Ammon's horn (tissue), 1 donor: ENCODE results near the gene ZNF174.

Experiments
- DNase-seq: peaks from one replicate; pipeline ENCODE4 v3.0.0-alpha.2; 2016; ENCODE audit warnings: low spot score

ZNF174 gene

DNA sequence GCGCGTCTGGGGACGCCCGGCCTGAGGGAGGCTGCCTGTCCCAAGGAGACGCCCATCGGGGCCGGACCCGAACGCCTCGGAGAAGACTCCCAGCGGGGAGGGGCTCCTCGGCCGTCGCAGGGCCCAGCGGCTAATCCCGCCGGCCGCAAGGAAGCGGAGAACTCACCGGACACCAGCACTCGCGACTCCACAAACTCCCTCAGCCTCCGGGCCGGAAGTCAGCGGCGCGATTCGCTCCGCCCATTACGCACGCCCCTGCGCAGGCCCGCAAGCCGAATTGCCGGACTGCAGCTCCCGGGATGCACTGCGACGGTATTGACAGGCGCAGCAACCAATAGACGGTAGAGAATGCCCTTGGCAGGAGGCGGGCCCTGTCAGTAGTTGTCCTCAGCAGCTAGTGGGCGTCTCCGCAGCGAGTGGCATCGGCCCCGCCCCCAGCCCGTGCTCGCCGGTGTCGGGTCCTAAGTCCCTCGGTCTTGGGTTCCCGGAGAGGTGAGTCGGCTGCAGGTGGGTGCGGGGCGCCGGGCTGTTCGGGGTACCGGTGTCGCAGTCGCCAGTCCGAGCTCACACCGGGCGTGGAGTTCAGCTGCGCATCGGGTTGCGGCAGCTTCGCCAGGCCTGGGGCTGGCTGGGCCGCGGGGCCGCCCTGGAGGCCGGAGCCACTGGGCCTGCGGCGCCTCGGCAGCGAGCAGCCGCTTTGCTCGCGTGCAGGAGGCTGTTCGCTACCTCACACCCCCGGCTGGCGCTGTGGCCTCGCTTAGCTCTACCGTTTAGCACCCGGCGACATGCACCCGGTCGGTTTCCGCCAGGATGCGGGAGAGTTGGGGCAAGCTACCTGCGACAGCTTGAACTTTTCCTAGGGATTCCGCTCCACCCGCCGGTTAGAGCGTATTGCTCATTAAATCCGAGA lies at the start of gene ZNF174, which contains the start of gene ZSCAN32:
Gene ZNF174, plus strand, starts transcription at position 437 of the 910 bp plus-strand sequence. CDS start 790 bp downstream, outside the sequence.
Gene ZSCAN32, minus strand, starts transcription at position 226 of the 910 bp plus-strand sequence. CDS start 3,447 bp downstream, outside the sequence.
- DNase-seq: peak; percentile 100

DNA sequence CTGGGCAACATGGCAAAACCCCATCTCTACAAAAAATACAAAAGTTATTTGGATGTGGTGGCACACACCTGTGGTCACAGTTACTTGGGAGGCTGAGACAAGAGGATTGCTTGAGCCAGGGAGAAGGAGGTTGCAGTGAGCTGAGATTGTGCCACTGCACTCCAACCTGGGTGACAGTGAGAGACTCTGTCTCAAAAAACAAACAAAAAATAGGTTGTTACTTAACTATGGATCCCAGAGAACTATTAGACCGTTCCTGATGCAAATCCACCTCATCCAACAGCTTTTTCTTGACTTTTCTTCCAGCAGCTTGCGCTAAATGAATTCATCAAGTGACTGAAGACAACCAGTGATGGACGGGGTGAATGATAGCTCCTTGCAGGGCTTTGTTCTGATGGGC lies 45.4 kb upstream of the ZNF174 start, which contains the start of gene OR2C1:
Gene OR2C1, plus strand, starts transcription at position 301 of the 400 bp plus-strand sequence. Its CDS starts 52 bp downstream, at position 353.
- no peak for DNase-seq

DNA sequence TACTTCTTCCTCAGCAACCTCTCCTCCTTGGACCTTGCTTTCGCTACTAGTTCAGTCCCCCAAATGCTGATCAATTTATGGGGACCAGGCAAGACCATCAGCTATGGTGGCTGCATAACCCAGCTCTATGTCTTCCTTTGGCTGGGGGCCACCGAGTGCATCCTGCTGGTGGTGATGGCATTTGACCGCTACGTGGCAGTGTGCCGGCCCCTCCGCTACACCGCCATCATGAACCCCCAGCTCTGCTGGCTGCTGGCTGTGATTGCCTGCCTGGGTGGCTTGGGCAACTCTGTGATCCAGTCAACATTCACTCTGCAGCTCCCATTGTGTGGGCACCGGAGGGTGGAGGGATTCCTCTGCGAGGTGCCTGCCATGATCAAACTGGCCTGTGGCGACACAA lies 44.9 kb upstream of the ZNF174 start:
- DNase-seq: no peak

DNA sequence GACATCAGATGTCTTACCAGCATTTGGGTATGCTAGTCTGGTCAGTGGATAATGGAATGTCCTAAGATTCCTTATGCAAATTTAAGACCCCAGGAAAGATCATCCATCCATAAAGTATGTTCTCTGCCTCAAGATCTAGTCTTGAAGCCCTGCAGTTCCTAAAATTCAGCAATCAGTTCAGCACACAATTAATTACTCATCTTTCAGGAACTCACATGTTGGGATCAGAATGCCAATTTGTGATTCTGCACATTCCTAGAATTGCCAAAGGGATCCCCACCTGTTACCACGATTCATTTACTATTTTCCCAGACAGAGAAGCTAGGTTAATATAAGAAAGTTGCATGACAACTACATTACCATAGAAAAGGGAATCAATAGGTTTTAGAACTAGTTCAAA lies 42.1 kb upstream of the ZNF174 start:
- no peak for DNase-seq

DNA sequence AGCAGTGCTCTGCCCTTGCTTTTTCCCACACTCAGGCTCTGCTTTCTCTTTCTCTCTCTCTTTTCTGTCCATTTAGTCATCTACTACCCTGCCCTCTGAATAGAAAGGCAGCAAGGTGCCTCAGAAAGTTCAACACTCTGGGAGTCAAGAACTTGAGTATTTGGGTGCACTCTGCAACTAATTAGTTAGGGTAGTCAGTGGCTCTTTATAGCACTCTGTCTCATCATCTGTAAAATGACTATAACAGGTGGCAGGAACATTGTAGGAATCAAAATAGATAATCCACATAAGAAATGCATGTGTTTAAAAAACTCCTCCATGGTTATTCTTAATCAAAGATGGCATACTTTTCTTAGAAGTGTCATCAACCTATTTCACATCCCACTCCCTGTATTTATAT lies 38.1 kb upstream of the ZNF174 start:
- no peak for DNase-seq

DNA sequence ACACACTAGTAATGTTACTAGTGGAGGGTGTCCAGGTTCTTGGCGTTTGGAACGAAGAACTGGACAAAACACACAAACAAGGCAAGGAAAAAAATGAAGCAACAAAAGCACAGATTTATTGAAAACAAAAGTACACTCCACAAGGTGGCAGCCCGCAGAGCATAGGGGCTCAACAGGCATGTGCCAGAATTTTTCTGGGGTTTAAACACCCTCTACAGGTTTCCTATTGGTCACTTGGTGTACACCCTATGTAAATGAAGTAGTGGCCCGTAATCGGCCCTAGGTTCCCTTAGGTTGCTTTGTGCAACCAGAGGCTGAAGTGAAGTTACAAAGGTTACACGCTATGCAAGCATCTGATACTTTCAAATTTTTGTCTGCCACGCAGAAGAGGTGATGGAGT lies 37.2 kb upstream of the ZNF174 start:
- no peak for DNase-seq

DNA sequence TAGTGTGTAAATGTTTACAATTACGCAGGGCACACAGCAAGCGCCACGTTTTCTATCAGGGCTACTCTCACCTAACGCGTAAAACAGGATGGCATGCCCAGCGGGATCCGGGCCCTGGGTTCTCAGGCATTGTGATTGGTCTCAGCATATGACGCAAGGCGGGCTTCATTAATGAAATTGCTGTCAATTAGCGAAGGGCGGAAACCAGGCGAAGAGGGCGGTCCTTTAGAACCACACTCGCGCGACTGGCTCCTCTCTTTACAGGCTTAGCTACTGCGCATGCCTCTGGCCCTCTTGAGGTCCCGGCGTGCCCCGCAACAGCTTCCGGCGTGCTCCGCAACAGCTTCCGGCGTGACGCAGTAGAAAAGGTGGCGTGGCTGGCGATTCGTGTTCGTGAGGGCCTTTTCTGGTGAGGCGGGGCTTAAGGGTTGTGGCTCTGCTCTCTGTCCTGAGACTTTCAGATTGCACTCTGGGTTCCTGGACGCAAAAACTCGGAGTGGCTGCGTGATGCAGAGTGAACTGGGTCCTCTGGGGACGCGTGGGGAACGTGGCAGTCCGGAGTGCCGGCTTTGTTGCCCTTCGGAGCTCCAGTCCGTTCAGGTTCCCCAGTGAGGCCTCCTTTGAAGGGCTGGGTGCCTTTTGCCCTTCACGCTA lies 36.1 kb upstream of the ZNF174 start:
- DNase-seq: peak; percentile 97

DNA sequence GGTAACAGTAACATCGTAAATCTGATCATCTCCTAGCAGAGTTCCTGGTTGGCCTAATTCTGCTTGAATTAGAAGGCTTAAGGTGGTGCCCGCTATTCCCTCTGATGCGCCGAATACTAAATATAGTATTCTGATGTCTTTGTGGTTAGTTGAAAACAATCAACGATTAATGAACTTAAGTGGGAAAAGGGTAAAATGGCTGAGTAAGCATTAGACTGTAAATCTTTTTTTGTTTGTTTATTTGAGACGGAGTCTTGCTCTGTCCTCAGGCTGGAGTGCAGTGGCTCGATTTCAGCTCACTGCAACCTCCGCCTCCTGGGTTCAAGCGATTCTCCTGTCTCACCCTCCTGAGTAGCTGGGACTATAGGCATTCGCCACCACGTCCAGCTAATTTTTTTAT lies 31.9 kb upstream of the ZNF174 start:
- DNase-seq: no peak

DNA sequence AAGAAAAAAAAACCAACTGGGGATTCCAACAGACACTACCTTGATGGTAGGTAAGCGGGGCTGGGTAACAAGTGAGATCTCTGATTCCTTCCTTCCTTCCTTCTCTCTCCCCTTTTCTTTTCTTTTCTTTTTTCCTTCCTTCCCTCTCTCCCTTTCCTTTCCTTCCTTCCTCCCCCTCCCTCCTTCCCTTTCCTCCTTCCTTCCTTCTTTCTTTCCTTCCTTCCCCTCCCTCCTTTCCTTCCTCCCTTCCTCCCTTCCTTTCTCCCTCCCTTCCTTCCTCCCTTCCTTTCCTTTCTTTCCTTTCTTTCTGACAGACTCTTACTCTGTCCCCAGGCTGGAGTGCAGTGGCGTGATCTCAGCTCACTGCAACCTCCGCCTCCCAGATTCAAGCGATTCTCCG lies 25.3 kb upstream of the ZNF174 start:
- no peak for DNase-seq

DNA sequence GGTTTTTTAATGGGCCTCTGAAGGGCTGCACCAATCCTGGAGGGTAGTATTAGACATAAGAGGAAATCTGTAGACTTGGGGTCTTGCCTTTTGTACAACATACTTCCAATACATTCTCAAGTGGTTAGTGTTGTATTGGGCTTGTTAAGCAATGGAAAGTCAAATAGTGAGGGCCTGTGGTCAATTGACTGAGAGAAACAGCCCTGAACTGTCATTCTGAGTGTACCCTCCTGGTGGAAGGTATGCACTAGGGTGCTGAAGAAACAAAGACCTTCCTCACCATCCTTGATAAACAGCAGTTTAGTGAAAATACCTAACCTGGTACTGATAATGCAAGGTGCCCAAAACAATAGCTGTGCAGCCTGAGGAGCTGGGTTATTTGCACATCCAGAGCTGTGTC lies 23.1 kb upstream of the ZNF174 start:
- no peak for DNase-seq

DNA sequence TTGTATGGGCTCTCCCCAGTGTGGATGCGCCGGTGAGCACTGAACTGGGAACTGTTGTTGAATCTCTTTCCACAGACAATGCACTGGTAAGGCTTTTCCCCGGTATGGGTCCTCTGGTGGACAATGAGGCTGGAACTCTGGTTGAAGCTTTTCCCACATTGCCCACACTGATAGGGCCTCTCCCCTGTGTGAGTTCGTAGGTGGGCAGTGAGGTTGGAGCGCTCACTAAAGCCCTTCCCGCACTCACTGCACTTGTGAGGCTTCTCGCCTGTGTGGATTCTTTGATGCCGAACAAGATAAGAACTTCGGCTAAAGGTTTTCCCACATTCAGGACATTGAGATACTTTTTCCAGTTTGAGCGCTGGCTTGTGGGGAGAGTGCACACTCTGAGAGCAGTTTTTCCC lies 18.0 kb upstream of the ZNF174 start:
- no peak for DNase-seq

DNA sequence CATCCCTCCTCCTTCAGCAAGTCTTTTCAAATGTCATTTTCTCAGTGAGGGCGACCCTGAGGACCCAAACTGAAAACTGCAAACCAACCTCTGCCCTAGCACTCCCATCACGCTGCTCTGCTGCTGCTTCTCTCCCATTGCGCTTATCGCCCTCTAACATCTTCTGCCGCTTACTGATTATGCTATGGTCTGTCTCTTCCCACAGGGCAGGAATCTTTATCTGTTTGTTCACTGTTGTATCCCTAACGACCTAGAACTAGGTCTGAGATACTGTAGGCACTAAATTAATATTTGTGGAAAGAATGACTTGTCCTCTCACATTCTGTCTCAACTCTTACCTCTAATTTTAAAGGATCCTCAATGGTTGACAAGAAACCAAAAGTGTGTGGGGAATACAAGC lies 12.7 kb upstream of the ZNF174 start:
- DNase-seq: no peak

DNA sequence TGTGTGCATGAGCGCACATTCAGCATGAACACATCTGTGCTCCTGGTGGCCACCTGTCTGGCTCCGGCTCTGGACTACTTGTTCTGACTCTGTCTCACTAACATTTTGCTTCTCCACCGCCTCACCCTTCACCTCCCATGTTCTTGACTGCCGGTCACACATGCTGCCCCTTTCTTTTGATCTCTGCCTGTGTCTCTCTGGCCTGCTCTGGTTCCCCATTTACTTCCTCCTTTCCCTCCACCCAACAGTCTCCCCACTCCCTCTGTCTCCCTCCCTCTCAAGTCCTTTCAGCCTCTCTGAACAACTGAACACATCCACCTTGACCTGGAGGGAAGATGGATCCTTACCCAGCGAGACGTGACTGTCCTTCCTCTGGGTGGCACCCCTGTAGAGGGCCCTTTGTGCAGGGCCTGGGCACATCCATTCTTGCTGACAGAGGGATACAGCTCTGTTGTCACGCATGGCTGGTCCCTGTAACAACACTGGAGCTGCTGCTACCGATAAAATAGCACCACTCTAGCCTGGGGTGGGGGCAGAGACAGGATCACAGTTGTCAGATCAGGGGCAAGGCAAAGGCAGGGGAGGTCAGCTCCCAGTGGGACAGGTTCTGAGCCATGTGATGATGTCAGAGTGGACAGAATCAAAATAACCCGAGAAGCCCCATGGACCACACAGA lies 11.2 kb upstream of the ZNF174 start:
- DNase-seq: no peak

DNA sequence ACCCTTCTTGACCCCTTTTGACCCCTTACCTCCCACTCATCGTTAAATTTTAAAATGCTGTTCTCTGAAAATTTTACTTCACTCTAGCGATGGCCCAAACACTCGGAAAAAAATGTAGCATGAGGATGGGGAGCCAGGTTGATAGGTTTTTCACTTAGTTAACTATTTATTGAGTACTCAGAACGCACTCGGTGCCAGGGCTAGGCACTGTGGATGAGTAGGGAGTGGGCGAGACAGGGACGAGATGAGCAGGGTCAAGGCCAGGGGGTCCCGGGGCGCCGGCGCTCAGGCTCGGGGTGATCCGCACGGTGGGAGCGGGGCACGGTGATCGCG lies 603 bp upstream of the ZNF174 start:
- no peak for DNase-seq

DNA sequence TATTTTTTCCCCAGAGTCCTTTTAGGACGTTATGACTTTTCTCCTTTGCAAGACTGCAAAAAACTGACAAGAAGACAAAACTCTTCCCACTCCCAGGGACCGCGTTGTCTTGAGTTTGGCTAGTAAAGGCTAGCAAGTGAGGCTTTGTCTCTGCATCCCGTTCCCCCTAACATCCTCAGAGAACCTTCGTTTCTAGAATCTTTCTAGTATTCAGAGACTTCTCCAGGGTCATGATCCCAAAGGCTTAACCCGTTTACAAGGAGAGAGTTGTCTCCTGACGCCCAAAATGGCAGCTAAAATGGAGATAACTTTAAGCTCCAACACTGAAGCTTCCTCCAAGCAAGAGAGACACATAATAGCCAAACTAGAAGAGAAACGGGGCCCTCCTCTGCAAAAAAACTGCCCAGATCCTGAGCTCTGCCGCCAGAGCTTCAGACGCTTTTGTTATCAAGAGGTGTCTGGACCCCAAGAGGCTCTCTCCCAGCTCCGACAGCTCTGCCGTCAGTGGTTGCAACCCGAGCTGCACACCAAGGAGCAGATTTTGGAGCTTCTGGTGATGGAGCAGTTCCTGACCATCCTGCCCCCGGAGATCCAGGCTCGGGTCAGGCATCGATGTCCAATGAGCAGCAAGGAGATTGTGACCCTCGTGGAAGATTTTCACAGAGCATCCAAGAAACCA lies 843 bp downstream of the ZNF174 start:
- no peak for DNase-seq

DNA sequence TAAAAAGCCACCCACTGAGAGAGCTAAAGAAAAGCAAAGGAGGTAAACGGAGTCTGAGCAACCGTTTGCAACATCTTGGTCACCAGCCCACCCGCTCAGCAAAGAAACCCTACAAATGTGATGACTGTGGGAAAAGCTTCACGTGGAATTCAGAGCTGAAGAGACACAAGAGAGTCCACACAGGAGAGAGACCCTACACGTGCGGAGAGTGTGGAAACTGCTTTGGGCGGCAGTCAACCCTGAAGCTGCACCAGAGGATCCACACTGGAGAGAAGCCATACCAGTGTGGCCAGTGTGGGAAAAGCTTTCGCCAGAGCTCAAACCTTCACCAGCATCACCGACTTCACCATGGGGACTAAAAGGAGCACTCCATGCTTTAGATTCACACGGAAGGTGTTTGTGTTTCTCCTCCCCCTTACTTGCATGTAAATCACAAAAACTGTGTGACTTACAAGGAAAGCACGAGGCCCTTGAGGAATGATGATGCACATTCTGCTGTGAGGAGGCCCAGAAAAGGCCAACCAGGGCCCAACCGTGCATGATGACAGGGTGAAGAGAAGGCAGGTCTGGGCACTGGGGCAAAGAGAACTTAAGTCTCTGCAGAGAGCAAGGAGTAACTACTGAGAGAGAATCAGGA lies 7.7 kb downstream of the ZNF174 start:
- DNase-seq: no peak

DNA sequence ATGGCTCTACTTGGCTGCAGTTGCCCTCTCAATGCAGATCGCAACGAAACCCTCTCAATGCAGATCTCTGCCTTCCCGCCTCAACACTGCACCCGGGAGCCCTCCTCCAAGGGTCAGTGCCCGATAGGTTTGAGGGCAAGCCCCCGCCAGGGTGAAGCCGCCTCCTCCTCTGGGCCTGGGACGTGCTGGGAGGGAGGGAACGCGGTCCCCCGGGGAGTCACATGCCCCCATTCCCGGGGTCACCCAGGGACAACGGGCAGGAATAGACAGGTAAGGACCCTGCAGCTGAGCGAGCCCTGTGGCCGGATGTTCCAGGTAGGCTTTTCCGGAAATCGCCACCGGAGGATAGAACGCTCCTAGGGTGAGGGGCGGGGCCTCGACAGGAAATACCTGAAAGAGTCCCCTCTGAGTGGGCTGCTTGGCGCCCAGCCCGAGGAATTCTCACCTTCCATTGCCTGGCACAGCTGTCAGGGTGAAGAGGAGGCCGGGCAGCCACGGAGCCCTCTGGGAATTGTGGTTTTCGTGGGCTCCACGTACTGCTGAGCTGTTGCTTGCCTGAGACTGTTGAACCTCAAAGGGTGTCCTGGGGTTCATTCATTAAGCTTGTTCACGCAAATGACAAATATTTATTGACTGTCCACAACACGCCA lies 12.8 kb downstream of the ZNF174 start:
- DNase-seq: no peak

DNA sequence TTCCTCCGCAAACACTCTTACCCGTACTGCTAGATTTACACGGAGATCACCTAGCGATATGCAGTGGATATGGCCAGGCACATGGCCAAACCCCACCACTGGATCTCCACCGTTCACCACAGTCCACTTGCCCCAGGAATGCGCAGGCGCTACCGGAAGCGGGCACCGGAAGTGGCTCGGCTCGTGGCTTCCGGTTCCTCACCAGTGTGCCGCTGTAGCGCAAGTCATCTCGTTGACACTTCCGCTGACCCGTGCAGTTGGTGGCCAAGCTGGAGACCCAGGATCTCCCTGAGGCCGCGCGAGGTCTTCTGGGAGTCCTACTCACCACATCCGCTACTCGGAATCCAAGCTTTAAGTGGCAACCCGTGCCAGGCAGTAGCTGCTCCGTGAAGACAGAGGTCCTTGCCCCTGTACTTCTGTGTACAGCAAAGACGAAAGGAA lies 30.8 kb downstream of the ZNF174 start:
- peak; percentile 52 for DNase-seq

DNA sequence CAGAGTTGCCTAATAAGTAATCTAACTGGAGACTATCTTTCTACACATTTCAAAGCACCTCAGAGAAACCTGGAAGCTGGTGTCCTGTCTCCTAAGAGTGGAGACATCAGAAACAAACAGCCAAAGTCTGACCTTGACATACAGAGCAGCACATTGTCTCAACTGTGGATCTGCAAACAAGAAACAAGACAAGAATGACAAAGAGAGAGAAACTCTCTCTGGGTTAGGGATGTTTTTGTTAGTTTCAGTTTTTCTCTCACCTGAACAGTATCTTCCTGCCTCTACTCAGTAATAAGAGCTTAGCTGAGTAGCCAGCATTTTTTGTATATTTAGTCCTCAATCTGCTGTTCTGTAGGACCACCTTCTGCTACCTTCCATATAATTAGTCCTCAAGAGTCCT lies 33.4 kb downstream of the ZNF174 start:
- DNase-seq: no peak

DNA sequence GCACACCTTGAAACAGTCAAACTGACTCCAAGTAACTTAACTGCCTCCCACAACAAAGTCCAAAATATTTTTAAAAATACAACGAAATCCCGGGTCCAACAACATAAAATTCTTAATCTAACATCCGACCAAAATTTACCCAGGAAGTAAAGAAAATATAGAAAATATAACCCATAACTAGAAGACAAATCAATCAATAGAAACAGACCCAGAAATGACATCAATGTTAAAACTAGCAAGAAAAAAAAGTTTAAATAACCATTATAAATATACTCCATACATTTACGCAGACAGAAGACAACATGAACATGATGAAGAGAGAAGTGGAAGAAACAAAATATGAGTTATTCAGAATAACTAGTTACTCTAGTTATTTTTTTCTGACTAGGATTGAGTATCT lies 38.6 kb downstream of the ZNF174 start:
- no peak for DNase-seq
